HS-27A (cell line): ENCODE measurements around the gene RPL7A.
A peak's percentile ranks its signal among the peaks of the same experiment; 100 is the strongest.
"Not testable (repeated sequence)": the region's sequence is repeated elsewhere in the genome, so short reads cannot be mapped to it uniquely, and the experiment has no call there.

ENCODE experiments used
- DNase-seq: peaks from one replicate; pipeline ENCODE4 v3.0.0-alpha.2; 2012; ENCODE audit warnings: low read depth, missing footprints

The RPL7A gene

DNA sequence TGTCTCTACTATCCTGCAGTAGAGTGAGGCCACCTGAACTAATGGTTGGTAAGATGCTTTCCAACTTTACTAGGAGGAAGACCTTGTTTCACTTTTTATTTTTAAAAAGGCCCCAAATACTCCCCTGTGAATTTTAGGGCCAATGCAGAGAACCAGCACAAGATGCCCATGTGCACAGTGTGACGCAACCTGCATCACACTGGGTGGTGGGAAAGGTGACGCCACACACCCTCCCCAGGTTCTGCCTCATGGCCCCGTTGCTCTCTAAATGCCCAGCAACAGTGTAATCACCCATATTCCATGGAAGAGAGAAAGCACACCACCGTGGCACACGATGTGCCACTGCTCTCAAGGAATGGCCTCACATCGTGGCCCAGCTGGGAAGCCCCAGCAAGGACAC is 21.4 kb downstream of the RPL7A start:
- no peak for DNase-seq

- DNase-seq: no peak
These were observed 21.9 kb downstream of the RPL7A start for GRCh38 chr9:133369933-133370332.

- no peak for DNase-seq
These were observed 22.7 kb downstream of the RPL7A start for GRCh38 chr9:133370685-133371084.

- no peak for DNase-seq
These were observed 23.3 kb downstream of the RPL7A start for GRCh38 chr9:133371261-133371711.

DNA sequence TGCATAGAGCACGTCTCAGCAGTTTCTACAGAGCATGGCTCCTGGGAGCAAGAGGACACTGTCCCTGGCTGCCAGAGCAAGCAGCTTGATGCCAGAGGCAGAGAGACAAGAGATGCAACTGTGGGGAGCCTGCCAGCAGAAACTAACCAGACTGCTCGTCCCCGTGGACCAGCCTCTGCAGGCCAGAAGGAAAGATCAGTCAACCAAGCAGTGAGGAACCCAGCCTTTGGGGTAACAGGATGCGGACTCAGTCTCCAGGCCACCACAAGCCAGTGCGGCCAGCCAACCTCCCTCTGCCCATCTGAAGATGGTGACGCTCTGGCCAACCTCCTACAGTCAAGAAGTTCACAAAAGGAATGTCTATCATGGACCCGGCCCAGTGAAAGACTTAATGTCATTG is 24.1 kb downstream of the RPL7A start:
- DNase-seq: no peak

GRCh38 chr9:133374612-133375115 is 26.6 kb downstream of the RPL7A start:
- no peak for DNase-seq

GRCh38 chr9:133375116-133375723 is 27.2 kb downstream of the RPL7A start:
- no peak for DNase-seq

- peak; percentile 42 for DNase-seq
These were observed 28.0 kb downstream of the RPL7A start, which contains the start of the genes STKLD1 and SURF4 for GRCh38 chr9:133375724-133376654. Gene STKLD1, plus strand, starts transcription at chr9:133376366. Its CDS starts 108 bp downstream, at chr9:133376474. Gene SURF4, minus strand, starts transcription at chr9:133376060. Its CDS starts 91 bp downstream, at chr9:133375969.

DNA sequence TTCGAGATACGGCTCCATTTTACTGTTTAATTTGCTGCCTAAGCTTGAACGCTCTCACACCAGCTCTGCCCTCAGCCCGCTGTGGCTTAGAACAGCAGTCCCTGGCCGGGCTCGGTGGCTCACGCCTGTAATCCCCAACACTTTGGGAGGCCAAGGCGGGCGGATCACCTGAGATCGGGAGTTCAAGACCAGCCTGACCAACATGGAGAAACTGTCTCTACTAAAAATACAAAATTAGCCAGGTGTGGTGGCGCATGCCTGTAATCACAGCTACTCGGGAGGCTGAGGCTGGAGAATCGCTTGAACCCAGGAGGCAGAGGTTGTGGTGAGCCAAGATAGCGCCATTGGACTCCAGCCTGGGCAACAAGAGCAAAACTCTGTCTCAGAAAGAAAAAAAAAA is 29.3 kb downstream of the RPL7A start:
- DNase-seq: not testable (repeated sequence)

DNA sequence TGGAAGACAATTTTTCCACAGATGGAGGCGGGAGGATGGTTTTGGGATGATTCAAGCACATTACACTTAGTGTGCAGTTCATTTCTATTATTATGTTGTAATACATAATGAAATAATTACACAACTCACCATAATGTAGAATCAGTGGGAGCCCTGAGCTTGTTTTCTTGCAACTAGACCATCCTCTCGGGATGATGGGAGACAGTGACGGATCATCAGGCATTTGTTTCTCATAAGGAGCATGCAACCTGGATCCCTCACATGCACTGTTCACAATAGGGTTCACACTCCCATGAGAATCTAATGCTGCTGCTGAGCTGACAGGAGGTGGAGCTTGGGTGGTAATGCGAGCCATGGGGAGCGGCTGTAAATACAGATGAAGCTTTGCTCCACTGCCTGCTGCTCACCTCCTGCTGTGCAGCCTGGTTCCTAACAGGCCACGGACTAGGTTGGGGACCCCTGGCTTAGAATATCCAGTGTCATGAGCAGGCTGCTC is 29.8 kb downstream of the RPL7A start:
- DNase-seq: no peak

- no peak for DNase-seq
These were observed 30.5 kb downstream of the RPL7A start for GRCh38 chr9:133378408-133378962.

DNA sequence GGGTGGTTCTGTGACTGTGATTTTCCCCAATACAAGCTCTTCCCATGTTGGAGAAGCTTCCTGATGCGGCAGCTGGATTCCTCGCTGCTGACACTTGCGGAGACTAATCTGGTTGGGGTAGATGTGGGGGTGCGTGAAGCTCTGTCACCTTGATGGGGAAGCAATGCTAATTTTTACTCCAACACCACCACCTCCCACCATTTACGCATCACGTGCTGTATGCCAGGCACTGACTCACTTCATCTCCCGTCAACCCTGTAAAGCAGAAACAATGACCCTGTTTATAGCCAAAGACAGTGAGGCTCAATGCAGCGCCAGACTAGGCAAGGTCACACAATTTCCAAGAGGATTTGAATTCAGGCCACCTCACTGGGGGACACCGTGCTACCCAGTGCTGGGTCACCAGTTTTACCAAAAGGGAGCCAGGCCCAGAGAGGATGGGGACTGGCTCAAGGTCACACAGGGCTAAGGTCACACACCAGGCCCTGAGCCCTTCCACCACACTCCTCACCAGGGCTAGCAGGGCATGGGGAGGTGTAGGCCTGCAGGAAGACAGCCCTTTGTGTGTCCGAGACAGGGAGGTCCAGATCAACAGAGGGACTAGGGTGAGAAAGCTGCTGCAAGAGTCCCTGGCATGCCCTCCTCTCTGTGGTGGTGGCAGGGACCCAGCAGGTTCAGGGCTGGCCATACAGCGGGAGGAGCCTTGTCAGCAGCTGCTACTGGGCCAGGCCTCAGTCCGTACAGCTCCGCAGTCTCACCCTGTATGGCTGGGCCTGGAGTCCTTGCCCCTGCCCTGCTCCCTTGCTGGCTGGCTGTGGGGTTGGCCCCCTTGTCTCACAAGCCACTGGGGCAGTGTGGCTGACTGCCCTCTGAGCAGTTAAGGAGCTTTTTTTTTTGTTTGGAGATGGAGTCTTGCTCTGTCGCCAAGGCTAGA is 31.4 kb downstream of the RPL7A start:
- no peak for DNase-seq

DNA sequence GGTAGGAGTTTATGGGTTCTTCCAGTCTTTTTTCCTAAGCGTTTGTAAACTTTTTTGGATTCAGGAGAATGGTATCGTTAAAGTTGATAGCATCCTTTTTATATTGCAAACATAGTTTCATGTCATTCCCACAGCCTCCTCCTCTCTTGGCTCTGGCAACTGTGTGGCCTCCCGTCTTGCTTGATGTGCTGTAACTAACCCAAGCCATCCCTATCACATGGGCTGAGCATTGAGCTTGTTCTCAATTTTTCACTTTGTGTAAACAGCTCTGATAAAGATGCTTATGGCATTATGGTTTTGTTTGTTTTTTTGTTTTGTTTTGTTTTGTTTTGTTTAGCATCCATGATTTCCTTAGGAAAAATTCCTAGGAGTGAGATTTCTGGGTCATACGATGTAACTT is 32.7 kb downstream of the RPL7A start:
- DNase-seq: no peak

GRCh38 chr9:133382507-133383141 is 34.6 kb downstream of the RPL7A start:
- DNase-seq: no peak

- no peak for DNase-seq
These were observed 35.4 kb downstream of the RPL7A start for GRCh38 chr9:133383438-133383837.

- no peak for DNase-seq
These were observed 36.8 kb downstream of the RPL7A start for GRCh38 chr9:133384736-133385321.

GRCh38 chr9:133385452-133385851 is 37.4 kb downstream of the RPL7A start:
- DNase-seq: no peak

GRCh38 chr9:133386338-133386737 is 38.3 kb downstream of the RPL7A start:
- DNase-seq: no peak

- no peak for DNase-seq
These were observed 39.7 kb downstream of the RPL7A start for GRCh38 chr9:133387680-133388079.

GRCh38 chr9:133389025-133389557 is 41.1 kb downstream of the RPL7A start:
- DNase-seq: no peak
